Neuron (in vitro differentiated cells): Measurements from ENCODE around the gene AGPAT4.

ENCODE experiments used
- H2AFZ ChIP-seq: one replicate; pipeline ENCODE4 v1.6.1; 2013; ENCODE audit warnings: low read depth, mild to moderate bottlenecking, inconsistent platforms, low read length, moderate library complexity
- H3K27me3 ChIP-seq: one replicate; pipeline ENCODE4 v1.6.1; 2013; ENCODE audit warnings: low read length; ENCODE audit not compliant: insufficient read depth
- H3K36me3 ChIP-seq: one replicate; pipeline ENCODE4 v1.6.1; 2013; ENCODE audit warnings: low read length; ENCODE audit not compliant: insufficient read depth
- H3K4me1 ChIP-seq: one replicate; pipeline ENCODE4 v1.6.1; 2013; ENCODE audit warnings: low read length; ENCODE audit not compliant: insufficient read depth
- H3K4me3 ChIP-seq: 2 replicates; pipeline ENCODE4 v1.5.1; 2013; ENCODE audit warnings: mild to moderate bottlenecking, low read length, moderate library complexity
- H3K9me3 ChIP-seq: one replicate; pipeline ENCODE4 v1.6.1; 2013; ENCODE audit warnings: low read length

AGPAT4 gene

GRCh38 chr6:161101517-161101916 lies 172.3 kb downstream of the AGPAT4 start:
- no peaks in the 10 kb centered on the region for H3K9me3 ChIP-seq
- peaks cover 76% of the 10 kb centered on the region for H3K36me3 ChIP-seq
- H2AFZ ChIP-seq = no peak overlapping the region
- H3K27me3 ChIP-seq = no peaks in the 10 kb centered on the region
- no peaks in the 10 kb centered on the region for H3K4me1 ChIP-seq
- no peak overlapping the region for H3K4me3 ChIP-seq

GRCh38 chr6:161100072-161100471 lies 173.8 kb downstream of the AGPAT4 start:
- H2AFZ ChIP-seq = no peak overlapping the region
- H3K27me3 ChIP-seq = no peaks in the 10 kb centered on the region
- H3K4me3 ChIP-seq = no peak overlapping the region
- H3K9me3 ChIP-seq = no peaks in the 10 kb centered on the region
- peaks cover 64% of the 10 kb centered on the region for H3K36me3 ChIP-seq
- peaks cover 3% of the 10 kb centered on the region for H3K4me1 ChIP-seq

GRCh38 chr6:161095916-161096315 lies 177.9 kb downstream of the AGPAT4 start:
- H3K4me1 ChIP-seq = peaks cover 6% of the 10 kb centered on the region
- no peak overlapping the region for H3K4me3 ChIP-seq
- no peaks in the 10 kb centered on the region for H3K9me3 ChIP-seq
- H2AFZ ChIP-seq = no peak overlapping the region
- no peaks in the 10 kb centered on the region for H3K27me3 ChIP-seq
- peaks cover 71% of the 10 kb centered on the region for H3K36me3 ChIP-seq

- Histone ChIP-seq H3K4me3 (no peak overlapping the region), H3K9me3 (no peaks in the 10 kb centered on the region), H3K36me3 (peaks cover 71% of the 10 kb centered on the region), H2AFZ (no peak overlapping the region), H3K27me3 (no peaks in the 10 kb centered on the region), H3K4me1 (peaks cover 6% of the 10 kb centered on the region)
These were observed 178.9 kb downstream of the AGPAT4 start for GRCh38 chr6:161094955-161095354.

GRCh38 chr6:161091972-161092701 lies 181.7 kb downstream of the AGPAT4 start:
- H3K4me1 ChIP-seq = peaks cover 6% of the 10 kb centered on the region
- H3K4me3 ChIP-seq = no peak overlapping the region
- no peaks in the 10 kb centered on the region for H3K9me3 ChIP-seq
- no peak overlapping the region for H2AFZ ChIP-seq
- H3K36me3 ChIP-seq = peaks cover 74% of the 10 kb centered on the region
- H3K27me3 ChIP-seq = no peaks in the 10 kb centered on the region

- Histone ChIP-seq H3K27me3 (no peaks in the 10 kb centered on the region), H3K4me1 (peaks cover 6% of the 10 kb centered on the region), H2AFZ (no peak overlapping the region), H3K36me3 (peaks cover 76% of the 10 kb centered on the region), H3K4me3 (no peak overlapping the region), H3K9me3 (no peaks in the 10 kb centered on the region)
These were observed 182.7 kb downstream of the AGPAT4 start for GRCh38 chr6:161091151-161091550.

GRCh38 chr6:161088676-161089328 lies 185.1 kb downstream of the AGPAT4 start:
- Histone ChIP-seq H3K9me3 (no peaks in the 10 kb centered on the region), H2AFZ (no peak overlapping the region), H3K4me3 (no peak overlapping the region)

GRCh38 chr6:161085246-161085645 lies 188.6 kb downstream of the AGPAT4 start:
- Histone ChIP-seq H3K27me3 (no peaks in the 10 kb centered on the region), H2AFZ (no peak overlapping the region), H3K4me1 (no peaks in the 10 kb centered on the region), H3K9me3 (no peaks in the 10 kb centered on the region), H3K36me3 (peaks cover 87% of the 10 kb centered on the region), H3K4me3 (no peak overlapping the region)

More at GRCh38 chr6:161088676-161089328, 185.1 kb downstream of the AGPAT4 start:
- peaks cover 86% of the 10 kb centered on the region for H3K36me3 ChIP-seq
- no peaks in the 10 kb centered on the region for H3K27me3 ChIP-seq
- H3K4me1 ChIP-seq = no peaks in the 10 kb centered on the region

- no peaks in the 10 kb centered on the region for H3K27me3 ChIP-seq
- H3K36me3 ChIP-seq = peaks cover 76% of the 10 kb centered on the region
- H3K4me3 ChIP-seq = no peak overlapping the region
- H2AFZ ChIP-seq = no peak overlapping the region
- no peaks in the 10 kb centered on the region for H3K4me1 ChIP-seq
- no peaks in the 10 kb centered on the region for H3K9me3 ChIP-seq
These were observed 191.6 kb downstream of the AGPAT4 start for GRCh38 chr6:161082215-161082614.

GRCh38 chr6:161080263-161080970 lies 193.4 kb downstream of the AGPAT4 start:
- Histone ChIP-seq H3K27me3 (no peaks in the 10 kb centered on the region), H3K4me3 (no peak overlapping the region), H3K4me1 (no peaks in the 10 kb centered on the region), H2AFZ (no peak overlapping the region), H3K9me3 (no peaks in the 10 kb centered on the region), H3K36me3 (peaks cover 74% of the 10 kb centered on the region)
